Upper lobe of left lung (tissue), 6 donors: ENCODE measurements around the gene MEGF11. TPM values are rescaled to one million over a fixed set of nuclear protein-coding genes. Genes with fewer than 3 reads are reported as not detected.

Source experiments
- ATAC-seq, 2 donors: fragments of 200-7000 bp; cut with Tn5 transposase; one replicate each; pipeline ENCODE4 v1.9.1; 2022; ENCODE audit warnings: mild to moderate bottlenecking in 2 of 2, moderate library complexity in 2 of 2; ENCODE audit not compliant: low FRiP score in 2 of 2
- DNase-seq, 2 donors: peaks; one replicate each; pipeline ENCODE4 v3.0.0-alpha.2; 2019 to 2020
- H3K27ac ChIP-seq, 4 donors: fragments of 200-600 bp; sonication (generic); one replicate each; pipeline ENCODE4 v1.5.1; 2016 to 2019
- H3K27me3 ChIP-seq, 4 donors: fragments of 200-600 bp; sonication (generic); one replicate each; pipeline ENCODE4 v1.5.1; 2017 to 2019
- H3K36me3 ChIP-seq, 4 donors: fragments of 200-600 bp; sonication (generic); one replicate each; pipeline ENCODE4 v1.5.1; 2016 to 2019
- H3K4me1 ChIP-seq, 4 donors: fragments of 200-600 bp; sonication (generic); one replicate each; pipeline ENCODE4 v1.5.1; 2018 to 2019
- H3K4me3 ChIP-seq, 4 donors: fragments of 200-600 bp; sonication (generic); one replicate each; pipeline ENCODE4 v1.5.1; 2017 to 2019; ENCODE audit warnings: mild to moderate bottlenecking in 2 of 4, moderate library complexity in 1 of 4
- H3K9me3 ChIP-seq, 4 donors: fragments of 200-600 bp; sonication (generic); one replicate each; pipeline ENCODE4 v1.5.1; 2018 to 2019
- EP300 ChIP-seq, 4 donors: sonication (generic); formaldehyde crosslinking; IDR thresholded peaks; one replicate each; pipeline ENCODE4 v1.5.1; 2017; ENCODE audit warnings: antibody characterized with exemption in 4 of 4, control low read depth in 2 of 4
- POLR2A ChIP-seq, 4 donors: fragments of 450-650 bp; IDR thresholded peaks; one replicate each; pipeline ENCODE4 v1.5.1; 2016 to 2017; ENCODE audit warnings: antibody characterized with exemption in 4 of 4, mild to moderate bottlenecking in 2 of 4
- POLR2AphosphoS5 ChIP-seq, 2 donors: sonication (generic); formaldehyde crosslinking; IDR thresholded peaks; one replicate each; pipeline ENCODE4 v1.5.1; 2017; ENCODE audit warnings: antibody characterized with exemption in 2 of 2
- WGBS, 2 donors: methylation state at CpG; one replicate each; pipeline ENCODE4 v1.1.5; 2017 to 2018; 5-methylcytosine and 5-hydroxymethylcytosine counted together
- total RNA-seq, 6 donors: library from RNA; depleted of rRNA in 4 of 6; stranded (reverse); fragments of >200 nt in 4 of 6; gene quantifications; one replicate each; pipeline versions ENCODE4 v1.1.0 to v1.2.1, GENCODE V29; 2016 to 2021
- TF ChIP-seq, protein P1 (sequence below), 6 experiments: fragments of 450-650 bp in 4 of 6; fragments of 200-600 bp in 2 of 6; sonication (generic) in 2 of 6; IDR thresholded peaks; one replicate each; pipeline ENCODE4 v1.5.1; 2016 to 2019; ENCODE audit warnings: antibody characterized with exemption in 6 of 6
- donor health status: DM: no; HTN: no; CAD: no; lungs with moderate emphysema.
- donor health status: DM: no; HTN: yes; CAD: no; lungs with severe emphysema.

Gene MEGF11
- total RNA-seq, 6 donors from 2014 or later = 1.5 to 4.0 (median 3.5) TPM; not detected in 3

DNA sequence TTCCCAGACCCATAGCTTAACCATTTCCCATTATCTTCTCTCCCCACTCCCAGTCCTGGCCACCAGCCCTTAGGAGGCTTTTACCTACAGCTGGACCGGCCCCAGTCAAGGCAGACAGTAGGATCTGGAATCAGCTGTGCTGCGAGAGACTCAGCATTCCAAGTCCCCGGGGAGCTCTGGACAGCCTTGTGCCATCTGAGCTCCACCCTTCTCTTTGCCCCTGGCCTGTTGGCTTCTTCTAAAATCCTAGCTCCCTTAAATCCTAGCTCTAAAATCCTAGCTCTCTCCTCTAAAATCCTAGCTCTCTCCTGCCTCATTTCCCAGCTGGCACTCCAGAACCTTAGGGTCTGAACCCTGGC is 21.3 kb downstream of the MEGF11 start:
- 52 to 94% methylated on average over 3 of the region's 3 CpGs for WGBS, 2 donors
- Histone ChIP-seq H3K4me1 (no peaks in the 10 kb centered on the region), H3K27ac (no peak overlapping the region), H3K9me3 (peaks cover 0 to 5% (median 0%) of the 10 kb centered on the region in 4 donors), H3K27me3 (no peaks in the 10 kb centered on the region), H3K36me3 (no peaks in the 10 kb centered on the region), H3K4me3 (no peak overlapping the region)
- DNase-seq (no peak), ATAC-seq (no peak)
- TF ChIP-seq EP300 (IDR thresholded peaks at IDR 0.05) = no peak
- no peak for TF ChIP-seq POLR2AphosphoS5 (IDR thresholded peaks at IDR 0.05)
- TF ChIP-seq, protein P1, sequence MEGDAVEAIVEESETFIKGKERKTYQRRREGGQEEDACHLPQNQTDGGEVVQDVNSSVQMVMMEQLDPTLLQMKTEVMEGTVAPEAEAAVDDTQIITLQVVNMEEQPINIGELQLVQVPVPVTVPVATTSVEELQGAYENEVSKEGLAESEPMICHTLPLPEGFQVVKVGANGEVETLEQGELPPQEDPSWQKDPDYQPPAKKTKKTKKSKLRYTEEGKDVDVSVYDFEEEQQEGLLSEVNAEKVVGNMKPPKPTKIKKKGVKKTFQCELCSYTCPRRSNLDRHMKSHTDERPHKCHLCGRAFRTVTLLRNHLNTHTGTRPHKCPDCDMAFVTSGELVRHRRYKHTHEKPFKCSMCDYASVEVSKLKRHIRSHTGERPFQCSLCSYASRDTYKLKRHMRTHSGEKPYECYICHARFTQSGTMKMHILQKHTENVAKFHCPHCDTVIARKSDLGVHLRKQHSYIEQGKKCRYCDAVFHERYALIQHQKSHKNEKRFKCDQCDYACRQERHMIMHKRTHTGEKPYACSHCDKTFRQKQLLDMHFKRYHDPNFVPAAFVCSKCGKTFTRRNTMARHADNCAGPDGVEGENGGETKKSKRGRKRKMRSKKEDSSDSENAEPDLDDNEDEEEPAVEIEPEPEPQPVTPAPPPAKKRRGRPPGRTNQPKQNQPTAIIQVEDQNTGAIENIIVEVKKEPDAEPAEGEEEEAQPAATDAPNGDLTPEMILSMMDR (IDR thresholded peaks at IDR 0.05) = no peak
- no peak for TF ChIP-seq POLR2A (IDR thresholded peaks at IDR 0.05)

DNA sequence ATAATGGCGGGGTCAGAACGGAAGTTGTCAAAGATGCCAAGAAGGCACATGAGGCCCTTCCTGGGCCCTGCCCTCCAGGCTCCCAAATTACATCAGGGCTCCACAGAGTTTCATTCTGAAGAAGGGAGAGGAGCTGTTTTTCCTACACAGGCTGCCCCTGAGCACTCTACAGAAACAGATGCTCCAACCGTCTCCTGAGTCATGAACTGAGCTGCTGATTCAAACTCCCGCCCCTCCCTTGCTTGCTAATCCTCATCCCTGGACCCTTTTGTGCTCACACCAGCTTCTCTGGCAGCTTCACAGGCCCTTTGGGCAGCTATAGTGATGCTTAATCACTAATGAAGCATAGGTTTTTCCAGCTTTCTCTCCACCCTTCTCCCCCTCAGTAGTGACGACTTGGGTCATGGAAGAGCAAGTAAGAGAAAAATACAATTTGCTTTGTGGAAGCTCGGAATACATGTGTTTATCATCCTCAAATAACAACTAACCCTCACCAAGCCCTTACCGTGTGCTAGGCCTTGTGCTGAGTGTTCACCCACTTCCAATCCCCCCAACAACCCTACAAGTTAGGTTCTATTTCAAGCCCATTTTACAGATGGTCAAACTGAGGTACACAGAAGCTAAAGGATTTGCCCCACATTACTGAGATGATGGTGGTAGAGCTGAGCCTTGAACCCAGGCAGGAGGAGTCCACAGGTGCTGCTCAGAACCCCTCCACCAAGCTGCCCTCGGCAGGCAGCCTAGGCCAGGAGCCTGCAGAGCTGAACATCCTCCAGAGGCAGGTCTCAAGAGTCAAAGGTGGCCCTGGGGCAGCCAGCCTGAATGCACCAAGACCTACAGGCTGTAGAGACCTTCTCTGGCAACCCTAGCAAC is 21.9 kb downstream of the MEGF11 start:
- 85 to 89% methylated on average over 7 to 8 of the region's 8 CpGs for WGBS, 2 donors
- Histone ChIP-seq H3K4me3 (no peak overlapping the region), H3K27me3 (no peaks in the 10 kb centered on the region), H3K9me3 (peaks cover 0 to 5% (median 0%) of the 10 kb centered on the region in 4 donors), H3K36me3 (no peaks in the 10 kb centered on the region), H3K27ac (no peak overlapping the region), H3K4me1 (no peaks in the 10 kb centered on the region)
- TF ChIP-seq, protein P1 (IDR thresholded peaks at IDR 0.05) = no peak
- no peak for TF ChIP-seq POLR2AphosphoS5 (IDR thresholded peaks at IDR 0.05)
- no peak for DNase-seq
- no peak for ATAC-seq

- WGBS, 2 donors = 66 to 70% methylated on average over 6 of the region's 6 CpGs
Observed at GRCh38 chr15:66229790-66230465, 23.6 kb downstream of the MEGF11 start.

DNA sequence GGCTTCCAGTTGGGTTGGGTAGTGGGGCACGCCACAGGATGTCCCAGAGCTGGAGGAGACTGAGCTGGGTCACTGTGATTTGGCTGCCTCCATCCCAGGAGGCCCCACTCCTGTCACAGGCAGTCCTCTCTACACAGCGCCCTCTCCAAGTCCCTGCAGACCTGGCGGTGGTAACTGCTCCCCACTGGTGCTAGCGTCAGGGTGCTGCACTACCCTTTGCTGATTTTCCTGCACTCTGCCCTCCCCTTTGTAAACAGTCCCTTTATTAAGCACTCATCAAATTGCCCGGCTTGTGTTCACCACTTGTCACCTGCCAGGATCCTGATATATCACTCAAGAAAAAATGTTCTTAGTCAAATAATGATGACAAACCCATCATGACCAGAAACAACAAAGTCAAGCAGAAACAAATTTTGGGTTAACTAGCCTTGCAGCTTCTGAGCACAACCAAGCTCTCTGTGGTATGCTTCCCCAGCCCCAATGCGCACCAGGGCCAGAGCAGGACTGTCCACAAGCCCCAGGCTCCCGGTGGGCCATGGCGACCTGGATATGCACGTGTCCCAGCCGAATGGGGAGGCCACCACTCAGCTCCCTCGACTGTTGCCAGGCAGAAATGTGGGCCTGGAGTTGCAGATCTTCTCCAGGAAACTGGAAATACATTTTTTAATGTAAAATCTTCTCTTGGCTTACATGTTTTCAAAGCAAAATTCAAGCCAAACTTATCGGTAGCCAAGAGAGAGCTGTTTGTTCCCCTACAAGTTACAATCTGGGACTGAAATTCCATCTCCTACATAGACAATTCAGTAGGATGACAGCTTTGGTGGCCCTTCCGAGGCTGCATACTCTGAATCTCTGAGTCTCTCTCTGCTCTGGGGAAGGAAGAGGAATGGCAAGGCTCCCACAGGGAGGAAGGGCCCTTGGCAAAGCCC is 24.5 kb downstream of the MEGF11 start:
- H3K4me1 ChIP-seq = no peaks in the 10 kb centered on the region
- H3K36me3 ChIP-seq = no peaks in the 10 kb centered on the region
- DNase-seq (peak in 1 of 2 donors; percentile 56), ATAC-seq (no peak)
- H3K4me3 ChIP-seq = no peak overlapping the region
- H3K9me3 ChIP-seq = peaks cover 0 to 5% (median 0%) of the 10 kb centered on the region in 4 donors
- TF ChIP-seq, protein P1 (IDR thresholded peaks at IDR 0.05) = no peak
- TF ChIP-seq EP300 (IDR thresholded peaks at IDR 0.05) = no peak
- no peak for TF ChIP-seq POLR2A (IDR thresholded peaks at IDR 0.05)
- TF ChIP-seq POLR2AphosphoS5 (IDR thresholded peaks at IDR 0.05) = no peak
- H3K27ac ChIP-seq = no peak overlapping the region
- no peaks in the 10 kb centered on the region for H3K27me3 ChIP-seq
- WGBS, 2 donors = 85 to 90% methylated on average over 9 to 13 of the region's 13 CpGs

More at GRCh38 chr15:66229790-66230465, 23.6 kb downstream of the MEGF11 start:
- DNase-seq = no peak
- no peaks in the 10 kb centered on the region for H3K36me3 ChIP-seq
- H3K27ac ChIP-seq = no peak overlapping the region
- no peaks in the 10 kb centered on the region for H3K27me3 ChIP-seq
- no peak for ATAC-seq
- no peak overlapping the region for H3K4me3 ChIP-seq
- TF ChIP-seq EP300 (IDR thresholded peaks at IDR 0.05) (no peak), POLR2A (IDR thresholded peaks at IDR 0.05) (no peak), POLR2AphosphoS5 (IDR thresholded peaks at IDR 0.05) (no peak)
- TF ChIP-seq, protein P1 (IDR thresholded peaks at IDR 0.05) = no peak
- peaks cover 0 to 5% (median 0%) of the 10 kb centered on the region in 4 donors for H3K9me3 ChIP-seq
- no peaks in the 10 kb centered on the region for H3K4me1 ChIP-seq
